Skin of body (tissue), 2 donors: ENCODE measurements around the gene SLC11A1. TPM values are rescaled to one million over a fixed set of nuclear protein-coding genes. Genes with fewer than 3 reads are reported as not detected.

Experiments
- DNase-seq: peaks from one replicate; lab custom pipeline; 2025; lab: John Stamatoyannopoulos, UW
- total RNA-seq: library from RNA; depleted of rRNA; stranded (reverse); fragments of >200 nt; gene quantifications from one replicate; pipeline ENCODE4 v1.2.3, GENCODE V29; 2014

Gene SLC11A1
- total RNA-seq, 1 donor from 2014 or later: 7.9 TPM

DNA sequence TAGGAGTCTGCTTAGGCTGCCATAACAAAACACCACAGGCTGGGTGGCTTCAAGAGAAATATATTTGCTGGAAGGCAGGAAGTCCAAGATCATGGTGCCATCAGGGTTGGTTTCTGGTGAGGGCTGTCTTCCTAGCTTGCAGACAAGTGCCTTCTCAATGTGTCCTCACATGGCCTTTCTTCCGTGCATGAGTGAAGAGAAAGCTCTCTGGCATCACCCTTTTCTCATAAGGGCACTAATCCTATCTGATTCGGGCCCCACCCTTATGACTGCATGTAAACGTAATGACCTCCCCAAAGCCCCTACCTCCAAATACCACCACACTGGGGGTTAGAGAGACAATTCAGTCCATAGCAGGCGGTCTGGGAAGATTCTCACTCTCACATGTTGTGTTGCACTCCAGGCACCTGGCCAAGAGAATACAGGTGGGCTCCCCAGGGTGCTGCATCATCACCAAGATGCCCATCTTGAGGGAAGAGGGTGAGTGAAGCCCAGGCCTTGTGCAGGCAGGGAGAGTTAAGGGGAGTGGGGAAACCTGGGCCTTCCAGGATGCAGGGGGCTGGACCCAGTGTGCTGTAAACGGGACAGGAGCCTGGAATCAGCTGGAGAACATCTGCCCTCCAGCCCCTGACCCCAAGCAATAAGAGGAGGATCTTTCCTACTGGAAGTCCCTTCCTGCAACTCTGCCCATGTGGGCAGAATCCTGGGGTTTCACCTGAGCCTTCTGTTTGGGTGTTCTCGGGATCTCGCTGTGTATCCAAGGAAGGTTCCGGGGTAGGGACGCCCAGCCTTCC, 15.3 kb upstream of the SLC11A1 start:
- DNase-seq: no peak

- DNase-seq: peak; percentile 51
Observed at GRCh38 chr2:218367415-218368149, 14.5 kb upstream of the SLC11A1 start.

GRCh38 chr2:218368150-218368528, 13.9 kb upstream of the SLC11A1 start:
- no peak for DNase-seq

- no peak for DNase-seq
Observed at GRCh38 chr2:218368621-218369153, 13.4 kb upstream of the SLC11A1 start.

DNA sequence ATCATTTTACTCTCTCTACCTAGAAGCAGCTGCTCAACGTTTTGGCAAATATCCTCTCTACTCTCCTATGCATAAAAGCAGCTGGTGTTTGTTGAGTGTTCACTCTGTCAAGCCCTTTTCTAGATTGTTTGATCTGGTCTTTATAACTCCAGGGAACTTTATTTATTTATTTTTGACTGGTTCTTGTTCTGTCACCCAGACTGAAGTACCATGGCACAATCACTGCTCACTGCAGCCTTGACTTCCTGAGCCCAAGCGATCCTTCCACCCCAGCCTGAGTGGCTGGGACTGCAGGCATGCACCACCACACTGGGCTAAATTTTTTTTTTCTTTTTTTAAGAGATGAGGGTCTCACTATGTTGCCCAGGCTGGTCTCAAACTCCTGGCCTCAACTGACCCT, 12.7 kb upstream of the SLC11A1 start:
- DNase-seq: no peak

GRCh38 chr2:218370410-218371063, 11.5 kb upstream of the SLC11A1 start:
- DNase-seq: no peak

GRCh38 chr2:218371983-218372350, 10.1 kb upstream of the SLC11A1 start:
- no peak for DNase-seq

- no peak for DNase-seq
Observed at GRCh38 chr2:218374795-218375194, 7.3 kb upstream of the SLC11A1 start.

DNA sequence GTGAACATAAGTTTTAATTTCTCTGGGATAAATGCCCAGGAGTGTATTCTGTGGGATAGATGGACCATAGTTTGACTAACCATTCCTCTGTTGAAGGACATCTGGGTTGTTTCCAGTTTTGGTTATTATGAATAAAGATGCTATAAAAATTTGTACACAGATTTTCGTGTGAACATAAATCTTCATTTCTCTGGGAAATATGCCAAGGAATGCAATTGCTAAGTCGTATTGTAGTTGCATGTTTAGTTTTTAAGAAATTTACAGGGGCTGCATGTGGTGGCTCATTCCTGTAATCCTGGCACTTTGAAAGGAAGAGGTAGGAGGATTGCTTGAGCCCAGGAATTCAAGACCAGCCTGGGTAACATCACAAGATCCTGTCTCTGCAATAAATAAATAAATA, 6.9 kb upstream of the SLC11A1 start:
- DNase-seq: peak; percentile 54

- DNase-seq: no peak
Observed at GRCh38 chr2:218378053-218378452, 4.0 kb upstream of the SLC11A1 start.

GRCh38 chr2:218382785-218383184, 712 bp downstream of the SLC11A1 start:
- no peak for DNase-seq

GRCh38 chr2:218383892-218384519, 1.9 kb downstream of the SLC11A1 start:
- DNase-seq: no peak

GRCh38 chr2:218384975-218385374, 2.9 kb downstream of the SLC11A1 start:
- no peak for DNase-seq

GRCh38 chr2:218386505-218387368, 4.7 kb downstream of the SLC11A1 start:
- no peak for DNase-seq

DNA sequence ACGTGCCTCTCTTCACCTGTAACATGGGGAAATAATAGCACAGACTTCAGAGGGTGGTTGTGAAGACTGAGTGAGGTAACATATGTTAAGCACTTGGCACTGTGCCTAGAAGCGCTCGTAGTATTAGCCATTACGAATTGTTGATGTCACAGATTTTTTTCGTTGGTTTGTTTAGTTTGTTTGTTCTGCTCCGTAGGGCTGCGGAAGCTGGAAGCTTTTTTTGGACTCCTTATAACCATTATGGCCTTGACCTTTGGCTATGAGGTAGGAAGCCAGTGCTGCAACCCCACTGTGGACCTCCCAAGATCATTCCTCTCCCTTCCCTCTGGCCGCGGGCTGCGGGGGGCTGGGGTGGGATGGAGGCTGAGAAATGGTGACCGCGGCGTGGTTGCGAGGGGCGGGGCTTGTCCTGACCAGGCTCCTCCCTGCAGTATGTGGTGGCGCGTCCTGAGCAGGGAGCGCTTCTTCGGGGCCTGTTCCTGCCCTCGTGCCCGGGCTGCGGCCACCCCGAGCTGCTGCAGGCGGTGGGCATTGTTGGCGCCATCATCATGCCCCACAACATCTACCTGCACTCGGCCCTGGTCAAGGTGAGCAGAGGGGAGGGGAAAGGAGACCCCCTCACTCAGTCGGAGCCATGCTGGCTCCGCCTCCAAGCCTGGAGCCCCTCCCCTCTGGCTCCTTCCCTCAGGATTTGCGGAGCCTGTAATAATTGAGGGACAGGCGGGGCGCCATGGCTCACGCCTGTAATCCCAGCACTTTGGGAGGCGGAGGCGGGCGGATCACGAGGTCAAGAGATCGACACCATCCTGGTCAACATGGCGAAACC, 5.5 kb downstream of the SLC11A1 start:
- DNase-seq: peak; percentile 68

- DNase-seq: no peak
Observed at GRCh38 chr2:218389333-218390150, 7.5 kb downstream of the SLC11A1 start.

DNA sequence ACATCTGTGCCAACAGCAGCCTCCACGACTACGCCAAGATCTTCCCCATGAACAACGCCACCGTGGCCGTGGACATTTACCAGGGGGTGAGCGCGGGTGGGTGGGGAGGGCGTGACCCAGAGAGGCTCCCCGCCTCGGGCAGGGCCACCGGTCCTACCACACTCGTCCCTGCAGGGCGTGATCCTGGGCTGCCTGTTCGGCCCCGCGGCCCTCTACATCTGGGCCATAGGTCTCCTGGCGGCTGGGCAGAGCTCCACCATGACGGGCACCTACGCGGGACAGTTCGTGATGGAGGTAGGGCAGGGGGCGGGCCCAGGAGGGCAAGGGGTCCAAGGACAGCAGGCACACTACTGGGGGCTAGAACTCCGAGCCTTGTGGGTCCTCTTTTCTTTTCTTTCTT, 9.1 kb downstream of the SLC11A1 start:
- no peak for DNase-seq

DNA sequence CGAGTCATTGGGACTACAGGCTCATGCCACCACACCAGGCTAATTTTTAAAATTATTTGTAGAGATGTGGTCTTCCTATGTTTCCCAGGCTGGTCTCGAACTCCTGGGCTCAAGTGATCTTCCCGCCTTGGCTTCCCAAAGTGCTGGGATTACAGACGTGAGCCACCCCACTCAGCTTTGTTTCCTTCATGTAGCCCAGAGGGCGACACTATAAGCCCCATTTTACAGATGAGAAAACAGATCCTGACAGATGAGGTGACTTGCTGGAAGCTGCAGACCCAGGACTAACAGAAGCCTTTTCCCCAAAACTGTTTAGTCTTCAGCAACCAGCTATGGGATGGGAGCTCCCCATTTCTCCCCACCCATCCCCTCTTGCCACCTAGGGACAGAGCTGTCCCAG, 10.4 kb downstream of the SLC11A1 start:
- no peak for DNase-seq

GRCh38 chr2:218392891-218393462, 10.9 kb downstream of the SLC11A1 start:
- DNase-seq: no peak
